Natural killer cell (primary cell): ENCODE measurements around the gene ADAMTS3. TPM values are rescaled to one million over a fixed set of nuclear protein-coding genes. Genes with fewer than 3 reads are reported as not detected.

Source experiments
- ATAC-seq, 3 donors: fragments of 150-1000 bp in 2 of 3; fragments of 200-7000 bp in 1 of 3; cut with Tn5 transposase; 1 replicate in 1 of 3; 2 replicates in 2 of 3; pipeline ENCODE4 v1.10.0; 2021; ENCODE audit warnings: mild to moderate bottlenecking in 2 of 3, moderate library complexity in 2 of 3
- DNase-seq, 2 donors: peaks; one replicate each; pipeline versions ENCODE4 v3.0.0 to v3.0.0-alpha.2; 2013 to 2021; ENCODE audit warnings: mixed read lengths in 1 of 2
- H3K27ac ChIP-seq: one replicate; pipeline ENCODE4 v1.5.1; 2013; ENCODE audit warnings: mild to moderate bottlenecking, low read length
- H3K27me3 ChIP-seq: one replicate; pipeline ENCODE4 v1.6.1; 2013; ENCODE audit warnings: low read length; ENCODE audit not compliant: control insufficient read depth, insufficient read depth
- H3K36me3 ChIP-seq: one replicate; pipeline ENCODE4 v1.6.1; 2013; ENCODE audit warnings: low read length; ENCODE audit not compliant: control insufficient read depth, insufficient read depth
- H3K4me1 ChIP-seq: one replicate; pipeline ENCODE4 v1.6.1; 2013; ENCODE audit warnings: low read length; ENCODE audit not compliant: control insufficient read depth, insufficient read depth
- H3K4me3 ChIP-seq: one replicate; pipeline ENCODE4 v1.5.1; 2013; ENCODE audit warnings: low read length
- H3K9me3 ChIP-seq: one replicate; pipeline ENCODE4 v1.6.1; 2013; ENCODE audit warnings: low read length; ENCODE audit not compliant: control insufficient read depth, insufficient read depth
- H3K27ac Mint-ChIP-seq, 2 donors: one replicate each; pipeline ENCODE4 v1.8.0; 2022; ENCODE audit warnings: mild to moderate bottlenecking in 2 of 2, mixed read lengths in 2 of 2, moderate library complexity in 1 of 2
- H3K27me3 Mint-ChIP-seq, 2 donors: one replicate each; pipeline ENCODE4 v1.8.0; 2022; ENCODE audit warnings: low read depth in 2 of 2, mixed read lengths in 2 of 2
- H3K36me3 Mint-ChIP-seq: one replicate; pipeline ENCODE4 v1.8.0; 2022; ENCODE audit warnings: mixed read lengths
- H3K4me1 Mint-ChIP-seq, 2 donors: one replicate each; pipeline ENCODE4 v1.8.0; 2022; ENCODE audit warnings: mixed read lengths in 2 of 2
- H3K4me3 Mint-ChIP-seq: one replicate; pipeline ENCODE4 v1.8.0; 2022; ENCODE audit warnings: mild to moderate bottlenecking, moderate library complexity, mixed read lengths
- H3K9me3 Mint-ChIP-seq, 2 donors: one replicate each; pipeline ENCODE4 v1.8.0; 2022; ENCODE audit warnings: mixed read lengths in 2 of 2
- WGBS: methylation state at CpG from one replicate; pipeline ENCODE4 v1.1.7; 2013; ENCODE audit warnings: missing lambda C conversion rate; ENCODE audit not compliant: insufficient coverage; 5-methylcytosine and 5-hydroxymethylcytosine counted together
- intact Hi-C: fragments of 100-400 bp; cut with micrococcal nuclease; formaldehyde crosslinking; loops from one replicate; pipeline ENCODE4 v1.14.2; 2022
- total RNA-seq, 4 donors: library from RNA; stranded (reverse); fragments of 120-200 nt in 1 of 4; gene quantifications; one replicate each; pipeline versions ENCODE4 v1.2.3 to v1.2.4, GENCODE V29; 2013 to 2022
- TF ChIP-seq, protein P1 (sequence below): fragments of 200-600 bp; IDR thresholded peaks from one replicate; pipeline ENCODE4 v1.8.0; 2022; ENCODE audit warnings: antibody characterized with exemption

Gene ADAMTS3
- total RNA-seq, 3 donors from 2014 or later (not counting 1 experiment from before 2014, with no cell fraction given): 0.30 TPM; not detected in 2

DNA sequence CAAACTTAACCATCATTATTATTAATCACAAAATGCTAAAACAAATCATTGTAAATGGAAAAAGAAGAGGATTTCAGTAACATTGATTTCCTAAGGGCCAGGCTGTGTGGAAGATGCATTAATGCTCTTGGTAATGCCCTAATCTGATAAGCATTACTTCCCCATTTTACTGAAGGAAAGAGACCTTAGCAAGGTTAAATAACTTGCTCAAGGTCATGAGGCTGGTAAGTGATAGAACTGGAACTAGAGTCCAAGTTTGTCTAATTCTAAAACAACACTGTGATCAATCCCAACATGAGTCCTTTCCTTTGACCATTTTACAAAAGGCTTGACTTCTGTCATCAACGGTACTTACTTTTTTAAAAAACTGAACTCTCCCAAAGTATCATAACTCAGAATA is 32.6 kb downstream of the ADAMTS3 start:
- Histone ChIP-seq H3K27me3 (no peaks in the 10 kb centered on the region), H3K4me3 (no peak overlapping the region), H3K27ac (no peak overlapping the region), H3K36me3 (no peaks in the 10 kb centered on the region), H3K9me3 (no peaks in the 10 kb centered on the region), H3K4me1 (no peaks in the 10 kb centered on the region)
- Mint-ChIP-seq H3K4me3 (no peak overlapping the region), H3K27me3 (no peaks in the 10 kb centered on the region), H3K27ac (no peak overlapping the region), H3K36me3 (no peaks in the 10 kb centered on the region), H3K4me1 (no peaks in the 10 kb centered on the region), H3K9me3 (peaks cover 9 to 18% of the 10 kb centered on the region in 2 donors)
- intact Hi-C loops: no loop called here
- DNase-seq (no peak), ATAC-seq (no peak)
- TF ChIP-seq, protein P1, sequence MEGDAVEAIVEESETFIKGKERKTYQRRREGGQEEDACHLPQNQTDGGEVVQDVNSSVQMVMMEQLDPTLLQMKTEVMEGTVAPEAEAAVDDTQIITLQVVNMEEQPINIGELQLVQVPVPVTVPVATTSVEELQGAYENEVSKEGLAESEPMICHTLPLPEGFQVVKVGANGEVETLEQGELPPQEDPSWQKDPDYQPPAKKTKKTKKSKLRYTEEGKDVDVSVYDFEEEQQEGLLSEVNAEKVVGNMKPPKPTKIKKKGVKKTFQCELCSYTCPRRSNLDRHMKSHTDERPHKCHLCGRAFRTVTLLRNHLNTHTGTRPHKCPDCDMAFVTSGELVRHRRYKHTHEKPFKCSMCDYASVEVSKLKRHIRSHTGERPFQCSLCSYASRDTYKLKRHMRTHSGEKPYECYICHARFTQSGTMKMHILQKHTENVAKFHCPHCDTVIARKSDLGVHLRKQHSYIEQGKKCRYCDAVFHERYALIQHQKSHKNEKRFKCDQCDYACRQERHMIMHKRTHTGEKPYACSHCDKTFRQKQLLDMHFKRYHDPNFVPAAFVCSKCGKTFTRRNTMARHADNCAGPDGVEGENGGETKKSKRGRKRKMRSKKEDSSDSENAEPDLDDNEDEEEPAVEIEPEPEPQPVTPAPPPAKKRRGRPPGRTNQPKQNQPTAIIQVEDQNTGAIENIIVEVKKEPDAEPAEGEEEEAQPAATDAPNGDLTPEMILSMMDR: no peak
- 88% methylated on average over 1 of the region's 1 CpG for WGBS

DNA sequence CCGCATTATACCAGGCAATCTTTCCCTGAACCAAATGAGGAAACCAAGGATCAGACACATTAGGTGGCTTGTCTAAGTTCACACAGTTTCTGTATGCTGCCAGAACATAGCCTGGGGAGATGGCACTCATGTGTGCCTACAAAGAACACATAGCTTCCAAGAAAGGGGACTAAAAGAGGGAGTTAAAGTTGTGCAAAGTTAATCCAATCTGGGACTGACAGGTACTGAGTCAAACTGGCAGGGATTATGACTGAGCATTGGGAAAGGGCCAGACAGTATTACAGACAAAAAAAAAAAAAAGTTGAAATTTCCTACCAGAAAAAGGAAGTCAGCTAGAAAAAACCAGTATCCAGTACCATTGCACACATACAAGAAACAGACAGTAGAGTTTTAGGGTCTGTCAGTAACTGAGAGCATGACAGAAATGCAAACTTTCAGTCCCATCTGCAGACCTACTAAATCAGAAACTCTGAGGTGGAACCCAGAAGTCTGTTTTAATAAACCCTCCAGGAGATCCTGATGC is 37.2 kb downstream of the ADAMTS3 start:
- Histone ChIP-seq H3K27me3 (no peaks in the 10 kb centered on the region), H3K4me1 (no peaks in the 10 kb centered on the region), H3K4me3 (no peak overlapping the region), H3K27ac (no peak overlapping the region), H3K36me3 (no peaks in the 10 kb centered on the region), H3K9me3 (no peaks in the 10 kb centered on the region)
- Mint-ChIP-seq H3K9me3 (no peaks in the 10 kb centered on the region), H3K27me3 (no peaks in the 10 kb centered on the region), H3K4me1 (no peaks in the 10 kb centered on the region), H3K36me3 (no peaks in the 10 kb centered on the region), H3K4me3 (no peak overlapping the region), H3K27ac (no peak overlapping the region)
- DNase-seq (no peak), ATAC-seq (peak in 1 of 3 donors; percentile 46)
- intact Hi-C loops: no loop called here
- WGBS: 100% methylated on average over 1 of the region's 1 CpG
- TF ChIP-seq, protein P1: no peak

DNA sequence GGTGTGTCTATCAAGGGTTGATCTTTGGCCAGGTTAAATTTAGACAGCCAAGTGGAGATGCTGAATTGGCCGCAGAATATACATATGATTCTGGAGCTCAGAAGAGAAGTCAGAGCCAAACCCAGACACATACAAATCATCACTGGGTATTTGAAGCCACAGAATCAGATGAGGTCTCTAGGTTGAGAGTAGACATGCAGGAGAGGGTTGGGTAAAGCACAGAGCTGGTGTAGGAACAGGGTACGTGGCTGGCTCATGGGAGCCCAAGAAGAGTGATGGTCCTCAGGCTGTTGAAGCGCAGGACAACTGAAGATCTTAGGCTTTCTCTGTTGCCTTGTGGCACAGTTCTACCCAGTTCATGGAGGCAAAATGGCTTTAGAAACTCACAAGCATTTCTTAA is 37.7 kb downstream of the ADAMTS3 start:
- H3K4me3 Mint-ChIP-seq: no peak overlapping the region
- Histone ChIP-seq H3K4me1 (no peaks in the 10 kb centered on the region), H3K4me3 (no peak overlapping the region), H3K36me3 (no peaks in the 10 kb centered on the region), H3K27ac (no peak overlapping the region), H3K27me3 (no peaks in the 10 kb centered on the region), H3K9me3 (no peaks in the 10 kb centered on the region)
- intact Hi-C loops: no loop called here
- H3K9me3 Mint-ChIP-seq: no peaks in the 10 kb centered on the region
- TF ChIP-seq, protein P1: no peak
- DNase-seq (no peak), ATAC-seq (peak in 2 of 3 donors; percentile 33 to 35)
- 93% methylated on average over 3 of the region's 3 CpGs for WGBS
- no peaks in the 10 kb centered on the region for H3K36me3 Mint-ChIP-seq
- H3K4me1 Mint-ChIP-seq: no peaks in the 10 kb centered on the region
- no peaks in the 10 kb centered on the region for H3K27me3 Mint-ChIP-seq
- no peak overlapping the region for H3K27ac Mint-ChIP-seq

DNA sequence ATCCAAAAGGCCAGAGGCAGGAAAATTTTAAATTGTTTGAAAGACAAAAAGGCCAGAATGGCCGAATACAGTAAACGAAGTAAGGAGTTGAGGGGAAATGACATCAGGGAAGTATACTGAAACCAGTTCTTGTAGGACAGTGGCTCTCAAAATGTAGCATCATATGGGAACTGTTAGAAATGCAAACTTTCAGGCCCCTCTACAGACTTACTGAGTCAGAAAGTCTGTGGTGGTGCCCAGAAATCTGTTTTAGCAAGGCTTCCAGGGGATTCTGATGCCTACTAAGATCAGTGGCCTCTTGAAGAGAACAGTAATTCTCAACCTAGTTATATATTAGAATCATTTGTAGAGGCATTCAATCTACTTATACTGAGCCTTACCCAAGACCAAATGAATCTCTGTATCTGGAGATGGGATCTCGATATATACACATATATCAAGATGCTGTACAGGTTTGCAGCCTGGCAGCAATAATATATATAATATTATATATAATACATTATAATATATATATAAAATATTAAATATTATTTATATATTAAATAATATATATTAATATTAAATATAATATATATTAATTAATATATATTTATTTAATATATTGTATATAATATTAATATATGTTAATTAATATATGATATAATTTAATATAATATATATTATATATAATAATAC is 39.7 kb downstream of the ADAMTS3 start:
- intact Hi-C loops: no loop called here
- H3K9me3 ChIP-seq: no peaks in the 10 kb centered on the region
- Mint-ChIP-seq H3K4me1 (no peaks in the 10 kb centered on the region), H3K36me3 (no peaks in the 10 kb centered on the region), H3K27me3 (no peaks in the 10 kb centered on the region), H3K4me3 (no peak overlapping the region), H3K9me3 (peaks cover 3 to 6% of the 10 kb centered on the region in 2 donors), H3K27ac (no peak overlapping the region)
- TF ChIP-seq, protein P1: no peak
- no peak overlapping the region for H3K27ac ChIP-seq
- no peaks in the 10 kb centered on the region for H3K36me3 ChIP-seq
- H3K4me1 ChIP-seq: no peaks in the 10 kb centered on the region
- 90% methylated on average over 2 of the region's 3 CpGs for WGBS
- ATAC-seq (no peak), DNase-seq (no peak)
- H3K4me3 ChIP-seq: no peak overlapping the region
- H3K27me3 ChIP-seq: no peaks in the 10 kb centered on the region
